CD4-positive, alpha-beta T cell treated with Interleukin-15 for 4 hours (primary cell): ENCODE results near the gene RER1.

Source experiments
- DNase-seq: peaks from one replicate; pipeline ENCODE4 v3.0.0-alpha.2; 2020; ENCODE audit warnings: low spot score

The RER1 gene

DNA sequence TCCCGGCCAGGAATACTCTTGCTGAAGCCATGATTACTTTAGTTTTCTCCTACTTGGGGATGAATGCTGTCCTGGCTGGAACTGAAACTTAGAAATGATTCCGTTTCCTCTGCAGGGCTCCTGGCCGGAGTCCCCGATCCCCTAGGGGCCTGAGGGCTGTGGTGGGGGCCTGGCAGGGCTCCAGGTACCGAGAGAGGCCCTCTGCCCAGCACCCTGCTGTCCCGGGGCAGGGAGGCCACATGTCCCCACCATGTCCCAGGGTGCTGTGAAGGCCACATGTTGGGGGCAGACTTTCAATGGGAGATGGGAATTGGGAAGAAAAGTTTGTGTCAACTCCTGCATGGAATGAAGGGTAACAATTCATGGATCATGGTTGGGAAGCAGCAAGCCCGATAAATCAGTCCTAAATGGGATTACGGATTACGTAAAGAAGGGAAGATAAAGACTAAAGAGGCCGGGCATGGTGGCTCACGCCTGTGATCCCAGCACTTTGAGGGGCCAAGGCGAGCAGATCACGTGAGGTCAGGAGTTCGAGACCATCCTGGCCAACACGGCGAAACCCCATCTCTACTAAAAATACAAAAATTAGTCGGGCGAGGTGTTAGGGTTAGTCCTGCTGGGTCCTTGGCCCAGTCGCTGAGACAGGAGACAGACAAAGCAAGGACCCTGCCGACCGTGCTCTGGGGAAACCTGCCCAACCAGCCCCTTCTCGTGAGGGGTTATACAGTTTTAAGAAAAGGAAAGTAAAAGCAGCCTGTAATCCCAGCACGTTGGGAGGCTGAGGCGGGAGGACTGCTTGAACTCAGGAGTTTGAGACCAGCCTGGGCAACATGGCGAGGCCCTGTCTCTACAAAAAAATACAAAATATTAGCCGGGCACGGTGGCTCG, 37.8 kb upstream of the RER1 start:
- DNase-seq = no peak

DNA sequence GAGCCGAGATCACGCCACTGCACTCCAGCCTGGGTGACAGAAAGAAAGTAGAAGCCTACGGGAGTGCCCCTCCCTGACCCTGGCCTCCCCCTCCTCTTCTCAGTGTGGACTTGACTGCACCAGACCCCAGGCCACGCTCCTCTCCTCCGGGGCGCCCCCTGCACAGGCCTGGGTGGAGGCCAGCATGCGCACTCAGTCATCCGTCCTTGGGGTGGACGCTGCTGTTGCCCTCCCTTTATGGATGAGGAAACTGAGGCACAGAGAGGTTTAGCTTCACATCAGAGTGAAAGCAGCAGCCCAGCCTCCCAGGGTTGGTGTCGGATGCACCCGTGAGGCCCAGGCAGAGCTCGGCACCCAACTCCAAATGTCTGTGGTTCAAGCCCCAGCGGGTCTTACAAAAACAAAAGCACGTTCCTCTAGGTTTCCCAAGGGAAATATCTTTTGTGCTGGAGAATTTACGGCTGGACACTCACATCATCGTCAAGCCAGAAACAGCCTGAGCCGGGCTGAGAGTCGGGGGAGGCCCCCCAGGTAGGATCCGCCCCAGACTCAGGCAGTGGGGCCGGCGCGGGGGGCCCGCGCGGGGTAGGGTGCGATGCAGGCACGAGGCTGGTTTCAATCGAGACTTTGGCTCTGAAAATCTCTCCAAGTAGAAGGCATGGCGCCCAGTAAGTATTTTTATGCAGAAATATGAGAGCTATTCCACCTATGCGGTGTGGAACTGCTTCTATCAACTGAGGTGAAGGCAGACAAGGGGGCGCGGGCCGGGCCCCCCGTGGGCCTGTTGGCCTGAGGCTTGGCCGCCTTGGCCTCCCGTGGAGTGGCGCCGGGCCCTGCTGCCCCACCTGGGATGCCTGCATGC, 36.9 kb upstream of the RER1 start:
- DNase-seq = no peak

DNA sequence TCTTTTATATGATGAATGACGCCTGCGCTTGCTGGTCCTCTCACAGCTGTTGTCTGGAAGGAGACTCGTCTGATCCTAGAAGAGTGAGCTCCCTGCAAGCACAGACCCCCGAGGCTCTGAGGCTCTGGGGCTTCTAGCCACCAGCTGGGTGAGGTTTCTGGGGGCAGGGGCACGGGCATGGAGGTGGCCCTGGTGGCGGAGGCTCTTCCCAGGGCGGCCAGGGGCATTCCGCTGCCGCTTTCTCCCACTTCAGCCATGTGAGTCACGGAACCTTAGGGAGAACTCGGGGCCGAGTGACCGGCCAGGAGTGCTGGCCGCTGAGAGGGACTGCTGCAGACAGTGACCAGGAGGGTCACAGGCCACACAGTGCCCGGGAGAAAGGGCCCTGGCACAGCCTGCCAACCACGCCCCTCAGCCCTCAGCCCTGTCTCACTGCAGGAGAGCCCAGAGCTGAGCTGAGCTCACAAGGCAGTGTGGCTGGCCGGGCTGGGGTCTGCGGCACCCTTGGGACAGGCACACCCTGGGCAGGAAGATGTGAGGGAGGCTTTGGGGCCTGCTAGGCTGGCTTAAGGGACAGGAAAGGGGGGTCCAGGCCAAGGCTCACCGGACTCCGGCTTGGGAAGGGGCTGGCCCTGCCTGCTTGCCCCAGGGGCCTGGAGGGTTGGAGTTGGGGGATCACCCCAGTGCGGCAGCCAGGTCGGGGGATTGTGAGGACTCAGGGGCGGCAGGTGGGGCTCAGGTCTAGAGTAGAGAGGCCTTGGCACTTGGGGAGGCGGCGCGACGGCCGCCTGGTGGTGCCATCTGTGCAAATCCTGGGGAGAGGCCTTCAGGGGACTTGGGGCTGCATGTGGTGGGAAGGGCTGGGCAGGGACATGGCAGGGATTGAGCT, 36.0 kb upstream of the RER1 start:
- no peak for DNase-seq

DNA sequence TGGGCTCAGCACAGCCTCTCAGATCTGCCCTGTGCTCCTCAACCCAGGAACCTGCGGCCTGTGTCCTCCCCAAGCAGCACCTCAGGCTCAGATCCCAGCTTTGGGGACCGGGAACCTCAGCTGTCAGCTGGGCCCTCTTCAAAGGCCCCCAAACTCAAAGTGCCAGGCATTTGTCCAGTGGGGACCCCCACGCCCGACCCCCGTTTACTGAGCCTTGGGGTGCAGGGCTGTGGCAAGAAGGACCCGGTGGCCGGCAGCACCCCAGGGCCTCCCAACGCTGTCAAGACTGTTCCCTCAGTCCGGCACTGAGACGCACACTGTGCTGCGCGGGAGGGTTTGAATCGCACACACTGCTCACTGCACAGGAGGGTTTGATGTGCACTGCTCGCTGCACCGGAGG, 35.2 kb upstream of the RER1 start:
- no peak for DNase-seq

GRCh38 chr1:2356911-2357845, 34.5 kb upstream of the RER1 start:
- DNase-seq = no peak

DNA sequence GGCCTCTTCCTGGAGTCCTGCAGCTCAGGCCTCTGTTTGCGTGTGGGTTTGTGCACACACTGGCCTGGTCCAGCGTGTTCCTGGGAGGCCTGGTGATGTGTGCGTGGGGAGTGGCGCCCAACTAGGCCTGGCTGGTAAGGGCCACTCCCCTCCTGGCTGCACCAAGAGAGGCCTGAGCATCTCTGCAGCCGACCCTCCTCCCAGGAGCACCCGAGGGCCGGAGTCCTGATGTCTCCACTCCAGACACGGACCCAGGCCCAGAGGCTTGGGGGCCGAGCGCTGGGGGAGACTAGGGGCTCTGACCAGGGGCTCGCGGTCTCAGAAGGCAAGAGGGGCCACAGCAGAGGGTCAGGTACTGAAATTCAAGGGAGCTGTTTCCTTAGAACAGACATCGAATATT, 33.6 kb upstream of the RER1 start:
- no peak for DNase-seq

GRCh38 chr1:2358651-2359640, 32.7 kb upstream of the RER1 start:
- DNase-seq = no peak

GRCh38 chr1:2360588-2361364, 30.9 kb upstream of the RER1 start:
- no peak for DNase-seq

DNA sequence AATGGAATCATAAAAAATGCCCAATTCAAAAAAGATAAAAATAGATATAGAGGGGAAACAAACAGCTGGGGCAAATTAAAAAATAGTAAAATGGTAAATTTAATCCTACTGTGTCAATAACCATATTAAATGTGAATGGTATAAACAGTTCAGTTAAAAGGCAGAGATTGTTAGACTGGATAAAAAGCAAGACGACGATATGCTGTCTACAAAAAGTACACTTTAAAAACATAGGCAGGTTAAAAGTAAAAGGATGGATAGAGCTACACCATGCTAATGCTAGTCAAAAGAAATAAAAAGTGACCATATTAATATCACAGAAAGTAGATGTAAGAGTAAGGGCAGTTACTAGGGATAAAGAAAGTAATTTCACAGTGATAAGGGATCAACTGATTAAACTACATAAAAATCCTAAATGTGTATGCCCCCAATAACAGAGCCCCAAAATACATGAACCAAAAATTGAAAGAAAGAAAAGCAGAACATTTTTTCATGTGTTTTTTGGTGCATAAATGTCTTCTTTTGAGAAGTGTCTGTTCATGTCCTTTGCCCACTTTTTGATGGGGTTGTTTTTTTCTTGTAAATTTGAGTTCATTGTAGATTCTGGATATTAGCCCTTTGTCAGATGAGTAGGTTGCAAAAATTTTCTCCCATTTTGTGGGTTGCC, 27.7 kb upstream of the RER1 start:
- no peak for DNase-seq

GRCh38 chr1:2368053-2368744, 23.4 kb upstream of the RER1 start:
- no peak for DNase-seq

DNA sequence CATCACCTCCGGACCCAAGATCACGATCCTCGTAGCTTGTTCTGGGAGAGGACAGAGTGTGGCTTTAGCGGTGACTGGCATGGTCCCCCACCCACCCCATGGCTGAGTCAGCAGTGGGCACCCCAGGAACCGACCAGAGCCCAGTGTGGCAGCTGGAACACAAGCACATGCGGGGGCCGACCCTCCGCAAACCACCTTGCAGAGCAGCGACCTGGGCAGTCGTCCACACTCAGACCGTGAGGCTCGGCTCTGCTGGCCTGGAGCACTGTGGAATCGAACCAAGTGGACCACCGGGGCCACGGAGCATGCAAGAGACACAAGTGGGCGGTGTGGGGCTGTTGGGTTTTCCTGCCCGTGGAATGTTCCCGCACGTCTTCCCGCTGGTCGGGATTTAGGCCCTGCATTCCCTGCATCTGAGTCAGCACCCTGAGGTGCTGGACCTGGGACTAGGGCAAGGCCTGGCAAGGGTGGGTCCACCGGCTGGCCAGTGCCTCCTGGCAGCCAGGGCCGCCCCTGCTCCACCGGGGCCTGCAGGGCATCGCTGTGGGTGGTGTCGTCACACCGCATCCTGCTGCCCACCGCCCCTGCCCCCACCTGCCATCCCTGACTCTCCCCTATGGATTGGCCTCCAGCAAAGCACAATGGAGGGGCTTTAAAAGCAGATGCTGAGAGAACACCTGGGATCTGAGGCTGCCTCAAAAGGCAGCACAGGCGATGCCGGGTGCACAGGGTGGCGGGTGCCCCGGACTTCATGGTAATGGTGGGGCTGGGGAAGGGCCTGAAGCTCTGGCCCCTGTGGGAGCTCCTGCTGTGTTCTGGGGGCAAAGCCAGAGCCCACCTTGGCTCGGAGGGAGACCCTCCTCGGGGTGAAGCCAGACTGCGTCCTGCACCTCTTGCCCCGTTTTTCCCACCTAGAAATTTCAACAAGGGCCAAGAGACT, 18.8 kb upstream of the RER1 start:
- DNase-seq = no peak

DNA sequence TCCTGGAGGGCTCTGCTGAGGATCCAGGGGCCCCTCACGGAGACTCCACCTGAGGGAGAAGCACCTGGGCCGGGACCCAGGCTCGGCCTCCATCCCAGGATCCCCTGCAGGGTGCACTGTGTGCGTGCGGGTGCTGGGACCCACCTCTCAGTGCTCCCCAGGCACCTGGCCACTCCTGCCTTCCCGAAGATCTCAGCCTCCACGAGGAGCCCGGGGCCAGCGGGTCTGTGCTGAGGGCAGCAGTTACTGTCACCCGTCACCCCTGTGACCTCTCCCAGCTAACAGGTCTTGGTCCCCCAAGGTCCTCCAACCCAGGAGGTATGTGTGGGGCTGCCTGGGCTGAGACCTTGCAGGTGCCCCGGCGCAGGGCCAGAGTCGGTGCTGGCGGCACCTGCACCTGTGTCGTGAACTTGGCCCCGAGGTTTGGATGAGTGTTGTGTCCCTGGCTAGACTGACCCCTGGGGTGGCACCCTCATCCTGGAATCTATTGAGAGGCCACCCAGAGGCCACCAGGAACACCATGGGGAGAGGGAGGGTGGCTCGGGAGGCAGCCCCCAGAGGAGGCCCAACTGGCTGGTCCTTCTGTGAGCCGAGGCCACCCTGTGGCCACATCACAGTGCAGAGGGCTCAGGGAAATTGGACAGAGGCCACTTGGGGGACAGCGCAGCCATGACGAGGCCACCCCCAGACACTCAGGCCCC, 17.9 kb upstream of the RER1 start:
- no peak for DNase-seq

GRCh38 chr1:2374252-2375155, 17.1 kb upstream of the RER1 start:
- no peak for DNase-seq

DNA sequence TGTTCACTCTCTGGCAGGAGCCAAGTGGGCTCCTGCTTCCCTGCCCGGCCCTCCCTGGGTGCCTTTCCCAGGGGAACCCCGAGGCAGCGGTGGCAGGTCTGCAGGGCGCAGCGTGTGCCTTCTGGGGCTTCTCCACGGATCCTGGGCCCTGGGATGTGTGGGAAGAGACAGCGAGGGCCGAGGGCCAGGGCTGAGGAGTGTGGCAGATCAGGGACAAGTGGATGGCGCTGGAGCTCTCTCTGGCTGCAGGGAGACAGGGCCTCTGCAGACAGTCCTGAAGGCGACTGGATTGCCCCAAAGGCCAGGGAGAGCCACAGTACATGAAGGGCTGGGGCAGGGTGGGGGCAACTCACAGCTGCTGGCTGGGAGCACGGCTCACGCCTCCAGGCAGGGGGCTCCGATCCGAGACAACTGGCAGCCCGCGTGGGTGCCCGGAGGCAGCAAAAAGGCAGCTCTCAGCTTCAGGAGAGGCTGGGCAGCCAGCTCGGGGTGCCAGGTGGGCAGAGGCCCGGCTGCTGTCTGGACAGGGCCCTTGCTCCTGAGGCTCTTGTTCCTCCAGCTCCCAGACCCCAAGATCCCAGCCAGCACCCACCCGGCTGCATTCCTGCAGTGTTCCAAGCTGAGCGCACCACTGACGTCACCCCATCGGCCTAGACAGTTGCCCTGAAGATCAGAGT, 16.3 kb upstream of the RER1 start:
- DNase-seq = no peak

- DNase-seq = no peak
These were observed 15.7 kb upstream of the RER1 start for GRCh38 chr1:2375923-2376260.
